KG1 (cell line): ENCODE results near the gene GNAS-AS1.

Experiments
- DNase-seq: peaks from one replicate; lab custom pipeline; 2025; lab: John Stamatoyannopoulos, UW

The GNAS-AS1 gene

DNA sequence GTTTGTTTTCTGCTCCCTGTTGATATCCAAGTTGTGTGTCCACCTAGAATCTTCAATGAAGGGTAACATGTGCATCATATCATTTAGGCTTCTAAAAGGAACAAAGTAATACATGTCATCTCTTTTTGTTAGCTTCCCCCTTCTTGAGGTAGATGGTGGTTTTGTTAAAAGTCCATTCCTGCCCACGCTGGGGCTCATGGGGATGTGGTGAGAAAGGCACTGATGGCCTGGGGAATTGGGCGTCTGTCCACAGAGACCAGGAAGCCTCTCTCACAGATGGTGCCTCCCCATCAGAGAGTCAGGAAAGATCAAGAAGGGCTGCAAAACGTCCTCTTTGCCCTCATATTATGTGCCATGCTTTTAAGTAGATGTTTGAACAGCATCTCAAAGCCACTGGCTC is 34.3 kb upstream of the GNAS-AS1 start:
- DNase-seq, result no peak

DNA sequence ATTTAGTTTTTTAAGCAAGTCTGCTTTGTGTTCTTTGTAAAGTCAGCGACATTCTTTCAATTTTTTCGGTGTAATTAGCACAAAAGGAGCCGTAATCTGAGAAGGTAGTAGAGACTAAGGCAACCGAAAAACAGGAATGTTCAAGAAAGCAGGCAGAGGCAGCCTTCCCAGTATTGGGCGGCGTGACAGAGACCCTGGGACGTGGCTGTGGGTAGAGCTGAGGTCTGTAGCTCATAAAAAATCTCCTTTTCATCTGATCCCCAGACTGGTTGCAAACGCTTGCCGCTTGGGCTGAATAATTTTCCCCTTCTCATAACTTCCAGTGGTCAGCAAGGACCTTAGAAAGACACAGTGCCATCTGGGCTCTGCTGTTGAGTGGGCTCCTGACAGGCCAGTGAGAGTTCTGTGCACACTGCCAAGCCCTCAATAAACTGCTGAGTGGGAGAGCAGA is 32.6 kb upstream of the GNAS-AS1 start:
- DNase-seq, result no peak

DNA sequence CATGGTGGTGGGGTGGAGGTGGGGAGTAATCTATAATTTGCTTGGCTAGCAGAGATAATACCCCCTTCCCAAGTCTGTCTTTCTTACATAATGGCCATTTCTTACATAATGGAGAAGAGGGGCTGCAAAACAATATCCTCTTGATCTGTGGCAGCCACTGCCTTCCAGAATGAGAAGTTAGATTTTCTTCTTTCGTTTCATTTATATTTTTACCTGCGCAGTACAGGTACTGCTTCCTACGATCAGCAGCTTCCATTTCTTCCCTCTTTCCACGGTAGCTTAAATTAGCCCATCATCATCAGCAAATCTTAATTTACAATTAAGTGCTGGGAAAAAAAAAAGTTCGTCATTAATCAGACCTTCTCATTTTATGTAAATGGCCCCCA is 32.0 kb upstream of the GNAS-AS1 start:
- no peak for DNase-seq

DNA sequence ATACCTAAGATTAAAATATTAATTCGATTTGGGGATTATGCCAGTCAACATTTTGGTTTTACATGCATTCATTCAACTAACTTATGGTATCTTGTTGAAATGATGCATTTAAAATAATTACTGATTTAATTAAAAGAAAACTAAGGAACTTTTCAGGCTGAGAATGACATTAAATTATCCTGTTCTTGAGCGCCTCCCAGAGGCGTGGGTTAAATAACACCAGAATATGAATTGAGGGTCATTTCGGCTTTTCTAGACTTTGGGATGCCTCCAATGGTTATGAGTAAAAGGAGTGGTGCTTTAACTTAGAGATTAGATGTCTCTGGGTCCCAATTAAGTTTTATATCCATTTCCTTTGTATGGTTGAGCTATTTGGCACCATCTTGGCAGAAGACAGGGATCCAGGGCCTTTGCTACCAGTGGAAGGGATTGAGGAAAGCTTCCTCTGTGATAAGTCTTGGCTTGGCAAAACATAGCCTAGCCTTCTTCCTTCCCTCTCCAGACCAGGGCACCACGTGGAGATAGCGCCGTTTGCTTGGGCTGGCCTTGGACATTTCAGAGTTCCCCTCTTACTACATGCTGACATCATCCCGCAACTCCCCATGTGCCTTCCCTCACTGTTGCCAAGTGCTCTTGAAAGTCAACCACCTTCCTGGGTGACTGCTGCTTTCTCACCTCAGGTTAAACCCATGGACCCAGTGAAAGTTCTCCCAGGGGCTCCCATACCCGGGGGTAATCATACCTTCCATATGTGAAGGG is 30.5 kb upstream of the GNAS-AS1 start:
- no peak for DNase-seq

DNA sequence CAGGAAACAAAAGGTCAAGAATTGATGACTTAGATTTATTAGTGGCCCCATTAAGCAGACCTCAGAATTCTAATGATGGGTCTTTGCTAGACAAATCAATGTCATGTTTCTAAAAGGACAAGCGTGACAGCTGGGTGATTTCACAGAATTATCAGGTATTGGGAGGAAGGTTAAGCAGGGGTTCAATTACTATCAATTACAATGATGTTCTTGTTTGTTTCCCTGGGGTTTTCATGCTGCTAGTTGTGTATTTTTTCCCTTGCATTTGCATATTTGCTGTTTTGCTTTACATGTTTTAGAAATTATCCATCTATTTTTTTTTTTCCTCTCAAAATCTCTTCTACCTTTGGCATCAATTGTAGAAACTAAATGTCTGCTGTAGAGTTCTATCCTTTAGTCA is 29.7 kb upstream of the GNAS-AS1 start:
- no peak for DNase-seq

DNA sequence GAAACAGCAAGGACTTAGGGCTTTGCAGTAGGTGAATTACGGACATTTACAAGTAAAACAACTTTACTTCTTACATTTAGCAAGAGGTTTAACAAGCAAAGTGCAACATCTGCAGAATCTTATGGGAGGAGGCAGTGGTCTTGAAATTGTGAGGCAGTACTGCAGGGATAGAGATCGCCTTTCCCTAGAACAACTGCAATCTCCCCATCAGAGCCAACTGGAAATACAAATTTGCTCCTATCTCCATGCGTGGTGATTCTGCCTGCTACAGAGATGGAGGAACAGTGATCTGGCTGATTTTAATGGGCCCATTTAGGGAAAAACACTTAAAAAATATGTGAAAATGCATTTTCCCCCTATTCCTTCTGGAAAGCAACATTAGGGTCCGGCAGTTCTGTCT is 27.7 kb upstream of the GNAS-AS1 start:
- DNase-seq, result no peak

DNA sequence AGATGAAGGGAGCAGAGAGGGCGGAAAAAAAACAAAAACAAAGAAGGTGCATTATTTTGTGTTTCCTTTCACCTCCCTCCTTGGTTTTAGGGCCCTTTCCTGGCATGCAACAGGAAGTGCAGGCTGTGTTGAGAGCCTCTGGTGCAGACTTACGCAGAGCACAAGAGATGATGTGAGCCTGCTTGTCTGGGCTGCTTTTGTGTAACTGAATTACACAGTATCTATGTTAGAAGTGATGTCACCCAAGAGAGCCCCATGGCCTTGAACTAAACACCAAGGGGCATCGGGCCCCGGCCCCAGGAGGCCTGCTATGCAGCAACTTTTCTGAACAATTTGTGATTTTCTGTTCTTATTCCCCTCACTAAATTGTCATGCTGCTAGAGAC is 27.3 kb upstream of the GNAS-AS1 start:
- DNase-seq, result no peak

DNA sequence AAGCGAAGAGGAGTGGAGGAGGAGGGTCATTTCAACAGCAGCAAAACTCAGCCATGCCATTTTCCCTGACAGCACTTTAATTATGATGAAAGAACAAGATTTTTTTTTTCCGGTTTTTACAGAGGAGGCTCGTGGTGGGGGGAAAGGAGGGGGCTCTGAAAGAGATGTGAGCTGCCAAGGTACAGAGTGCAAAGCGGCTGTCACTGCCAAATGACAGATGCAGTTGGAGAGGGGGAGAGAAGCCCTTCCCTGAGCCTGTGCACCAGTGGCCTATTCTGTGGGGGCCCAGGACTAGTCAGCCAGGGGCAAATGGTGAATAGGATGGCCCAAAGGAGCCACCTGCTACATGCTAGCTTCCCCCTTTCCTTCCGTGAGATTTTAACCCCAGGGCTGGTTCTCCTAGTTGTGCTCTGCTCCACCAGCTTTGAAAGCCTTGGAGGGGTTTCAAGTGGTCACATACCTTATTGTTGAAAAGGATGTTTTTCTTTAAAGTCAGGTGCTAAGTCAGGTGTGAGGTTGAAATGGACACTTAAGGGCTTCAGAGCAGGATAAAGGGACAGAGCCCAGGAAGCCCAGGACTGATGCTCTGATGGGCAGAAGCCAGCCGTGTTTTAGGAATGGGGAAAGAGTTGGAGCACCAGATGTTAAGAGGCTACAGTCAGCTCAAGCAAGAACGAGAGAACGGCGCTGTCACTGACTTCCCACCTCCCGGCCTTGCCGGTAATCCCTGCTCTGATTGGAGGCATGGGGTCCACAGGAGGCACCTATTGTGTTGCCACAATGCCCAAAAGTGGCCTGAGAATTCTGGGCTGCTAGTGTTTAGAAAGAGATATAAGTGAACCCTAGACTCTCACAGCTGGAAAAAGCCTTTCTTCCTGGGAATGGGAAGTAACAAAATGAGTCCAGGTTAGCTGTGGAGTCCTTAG is 26.6 kb upstream of the GNAS-AS1 start:
- no peak for DNase-seq

DNA sequence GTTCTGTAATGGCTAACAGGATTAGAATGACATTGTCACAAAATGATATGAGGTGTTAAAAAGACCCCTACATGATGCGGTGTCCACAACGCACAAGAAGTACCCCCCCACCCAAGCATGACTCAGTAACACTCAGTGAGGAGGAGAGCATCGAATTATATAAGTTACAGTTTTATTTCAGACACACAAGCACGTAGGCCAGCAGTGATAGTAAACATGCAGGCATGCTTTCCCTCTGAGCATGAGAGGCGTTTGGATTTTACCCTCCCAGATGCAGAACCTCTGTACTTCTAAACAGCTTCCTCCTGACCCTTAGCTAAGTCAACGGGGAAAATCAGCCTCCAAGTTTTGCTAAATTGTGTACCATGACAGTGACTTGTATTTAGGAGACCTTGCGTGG is 25.7 kb upstream of the GNAS-AS1 start:
- no peak for DNase-seq

DNA sequence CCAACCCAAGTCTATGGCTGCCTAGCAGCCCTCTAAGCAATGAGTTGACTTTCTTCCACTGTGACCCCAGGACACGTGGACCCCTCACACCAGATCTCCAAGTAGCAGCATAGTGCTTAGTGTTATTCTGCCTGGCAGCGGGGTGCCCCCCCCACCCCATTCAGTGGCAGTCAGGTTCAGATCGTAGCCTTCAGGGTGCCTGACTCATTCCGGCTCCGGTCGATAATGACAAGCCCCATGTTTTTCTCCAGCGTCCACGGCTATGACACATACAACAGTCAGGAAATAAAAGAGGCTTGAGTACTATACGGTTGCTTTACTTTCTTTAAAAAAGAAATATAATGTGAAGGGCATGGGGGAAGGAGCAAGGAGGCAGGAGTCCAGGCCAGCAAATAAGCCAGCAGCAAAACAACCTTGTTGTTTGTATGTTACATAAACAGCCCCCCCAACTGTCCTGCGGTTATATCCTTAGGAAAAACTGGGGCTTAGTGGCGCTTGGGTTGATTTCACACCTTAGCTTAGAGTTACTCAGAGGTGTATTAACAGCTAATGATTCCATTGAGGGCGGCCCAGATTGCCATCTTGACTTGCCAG is 24.9 kb upstream of the GNAS-AS1 start:
- DNase-seq, result no peak

DNA sequence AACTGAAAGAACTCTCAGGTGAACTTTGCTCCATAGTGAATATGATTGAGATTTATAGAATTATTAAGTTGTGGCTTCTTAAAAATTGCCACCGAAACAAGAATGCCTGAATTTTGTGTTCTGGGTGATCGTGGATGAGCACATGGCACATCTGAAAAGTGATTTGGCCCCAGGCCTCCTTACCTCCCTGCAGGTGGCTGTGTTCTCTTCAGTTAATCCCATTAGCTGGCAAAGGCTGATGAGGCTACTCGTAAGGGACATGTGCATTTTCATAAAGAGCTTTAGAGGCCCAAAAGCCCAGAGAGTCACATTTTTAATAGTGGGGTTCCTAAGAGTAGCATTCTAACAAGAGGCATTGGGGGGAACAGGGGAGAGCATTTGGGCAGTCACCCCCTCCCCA is 24.4 kb upstream of the GNAS-AS1 start:
- no peak for DNase-seq

DNA sequence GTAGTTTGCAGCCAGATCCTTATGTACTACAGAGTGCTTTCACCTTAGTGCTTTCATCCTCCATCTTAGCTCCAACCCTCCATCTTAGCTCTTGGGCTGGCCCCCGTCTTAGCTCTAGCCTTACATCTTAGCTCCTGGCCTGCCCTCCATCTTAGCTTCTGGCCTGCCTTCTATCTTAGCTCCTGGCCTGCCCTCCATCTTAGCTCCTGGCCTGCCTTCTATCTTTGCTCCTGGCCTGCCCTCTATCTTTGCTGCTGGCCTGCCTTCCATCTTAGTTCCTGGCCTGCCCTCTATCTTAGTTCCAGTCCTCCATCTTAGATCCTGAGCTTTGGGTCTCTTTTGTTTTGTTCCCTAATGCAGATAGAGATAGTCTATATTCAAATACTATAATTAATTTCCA is 23.8 kb upstream of the GNAS-AS1 start:
- no peak for DNase-seq

DNA sequence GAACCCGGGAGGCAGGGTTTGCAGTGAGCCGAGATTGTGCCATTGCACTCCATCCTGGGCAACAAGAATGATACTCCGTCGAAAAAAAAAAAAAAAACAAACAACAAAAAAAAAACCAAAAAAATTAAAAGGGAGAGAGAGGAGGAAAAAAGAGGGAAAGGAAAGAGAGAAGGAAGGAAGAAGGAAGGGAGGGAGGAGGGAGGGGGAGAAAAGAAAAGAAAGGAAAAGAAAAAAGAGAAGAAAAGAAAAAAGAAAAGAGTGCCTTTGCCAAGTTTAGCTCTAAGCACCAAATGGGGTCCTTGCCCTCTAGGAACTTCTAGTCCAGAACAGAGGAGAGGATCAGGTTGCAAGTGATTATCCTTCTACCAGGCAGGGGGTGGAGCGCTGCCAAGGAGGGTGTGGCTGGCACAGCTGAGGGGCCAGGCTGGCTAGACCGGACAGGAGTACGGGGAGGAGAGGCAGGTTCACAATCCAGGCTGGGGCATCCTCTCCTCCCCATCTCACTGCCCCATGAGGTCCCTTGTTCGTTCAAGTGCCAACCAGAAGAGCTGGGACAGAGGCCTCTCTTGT is 20.9 kb upstream of the GNAS-AS1 start:
- no peak for DNase-seq

DNA sequence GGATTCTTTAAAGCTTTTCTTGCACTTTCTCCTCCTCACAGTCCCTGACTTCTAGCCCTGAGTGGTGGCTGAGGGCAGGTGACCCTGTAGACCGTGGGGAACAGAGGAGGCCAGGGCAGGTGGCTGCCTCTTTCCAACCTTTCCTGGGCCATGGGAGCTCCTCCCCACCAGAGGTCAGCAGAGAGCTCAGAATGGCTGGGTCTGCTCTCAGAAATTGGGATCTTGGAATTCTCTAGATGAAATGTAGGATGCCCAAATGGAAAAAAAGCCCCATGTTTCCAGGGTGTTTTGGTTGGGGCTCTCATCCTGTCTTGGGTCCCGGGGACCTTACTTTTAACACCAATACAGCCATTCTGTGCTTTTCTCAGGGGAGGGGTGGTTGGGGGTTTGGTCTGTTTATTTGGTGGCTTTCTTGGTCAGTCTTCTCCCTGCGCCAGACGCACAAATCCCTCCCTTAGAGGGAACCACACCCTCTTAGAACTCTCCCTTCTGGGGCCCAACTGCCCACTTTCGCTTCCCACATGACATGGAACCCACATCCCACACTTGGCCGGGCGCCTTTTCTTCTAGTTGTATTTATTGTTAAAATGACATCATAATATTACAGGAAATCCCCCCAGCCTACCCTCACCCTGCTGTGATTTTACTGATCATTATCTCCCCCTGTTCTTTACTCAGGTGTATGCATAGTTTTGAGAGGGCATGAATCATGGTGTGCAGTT is 19.8 kb upstream of the GNAS-AS1 start:
- no peak for DNase-seq

DNA sequence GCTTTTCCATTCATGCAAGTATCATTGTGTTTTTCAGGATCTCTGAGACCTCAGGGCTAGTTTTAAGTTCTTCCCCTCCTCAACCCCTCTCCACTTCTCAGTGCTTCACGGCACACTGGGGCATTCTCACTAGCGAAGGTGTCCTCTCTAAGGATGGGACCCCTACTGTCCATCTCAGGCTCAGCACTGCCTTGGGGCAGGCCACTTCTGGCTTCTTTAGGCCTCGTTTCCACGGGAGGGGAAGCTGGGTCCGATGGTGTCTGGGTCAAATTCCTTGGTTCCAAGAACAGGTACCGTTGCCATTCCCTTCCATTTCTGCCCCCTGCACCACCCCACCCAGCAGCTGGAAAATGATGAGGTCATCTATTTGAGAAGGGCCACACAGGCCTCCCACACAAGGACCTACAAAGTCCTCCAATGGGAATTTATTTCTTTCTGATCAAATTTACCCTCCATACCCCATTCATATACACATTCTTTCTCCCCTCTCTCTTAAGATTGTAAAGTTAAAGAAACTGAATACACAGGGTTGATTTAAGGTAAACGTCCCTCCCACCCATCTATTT is 19.0 kb upstream of the GNAS-AS1 start:
- no peak for DNase-seq

DNA sequence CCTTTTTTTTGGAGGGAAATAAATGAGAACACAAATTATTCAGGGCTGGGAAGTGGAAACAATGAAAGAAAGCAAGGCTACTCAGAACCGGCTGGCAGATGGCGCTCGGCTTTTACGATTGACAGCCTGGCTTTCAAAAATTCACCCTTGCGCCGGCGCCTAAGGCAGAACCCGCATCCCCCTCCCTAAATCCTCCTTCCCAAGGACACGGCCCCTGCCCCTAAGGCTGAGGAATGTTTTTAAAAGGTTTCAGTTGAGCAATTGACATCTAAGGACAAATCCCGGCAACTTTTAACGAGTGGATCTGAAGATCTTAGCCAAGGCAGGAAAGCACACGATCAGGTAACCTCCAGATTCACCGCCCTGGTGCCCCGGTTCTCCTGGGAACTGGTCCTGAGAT is 18.1 kb upstream of the GNAS-AS1 start:
- DNase-seq, result no peak

DNA sequence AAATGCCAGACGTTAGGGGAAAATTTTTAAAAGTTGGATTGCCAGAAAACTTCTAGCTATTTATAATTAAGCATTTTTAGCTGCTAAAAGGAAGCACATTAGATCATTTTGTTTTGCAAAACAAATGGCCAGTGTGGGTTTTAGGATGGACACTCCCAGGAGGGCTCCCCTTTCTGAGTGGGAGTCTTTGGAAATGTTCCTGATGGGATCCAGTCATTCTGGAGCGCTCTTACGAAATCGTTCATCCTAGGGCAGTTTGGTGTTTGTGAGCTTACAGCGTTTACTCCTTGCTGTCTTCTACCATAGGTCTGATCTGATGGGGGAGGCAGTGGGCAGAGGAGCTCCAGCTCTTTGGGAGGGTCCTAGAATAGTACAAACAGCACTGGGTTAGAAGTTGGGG is 16.5 kb upstream of the GNAS-AS1 start:
- DNase-seq, result no peak

DNA sequence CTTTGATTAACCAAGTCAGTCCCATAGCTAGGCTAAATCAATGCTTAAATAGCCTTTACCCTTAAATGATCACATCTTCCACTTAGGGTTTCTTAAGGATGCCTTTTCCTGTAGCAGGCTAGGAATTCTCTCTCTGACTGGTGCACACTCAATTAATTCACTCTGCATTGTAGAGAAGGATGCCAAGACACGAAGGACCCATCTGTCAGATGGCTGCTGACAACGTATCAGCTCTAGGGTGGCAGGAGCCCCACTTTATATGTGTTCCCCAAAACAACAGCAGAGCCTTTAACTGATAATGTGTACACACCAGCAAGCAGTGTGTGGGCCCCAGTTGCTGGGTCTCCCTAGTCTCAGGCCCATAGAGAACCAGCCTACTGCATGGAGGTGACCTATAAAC is 15.1 kb upstream of the GNAS-AS1 start:
- DNase-seq, result no peak

DNA sequence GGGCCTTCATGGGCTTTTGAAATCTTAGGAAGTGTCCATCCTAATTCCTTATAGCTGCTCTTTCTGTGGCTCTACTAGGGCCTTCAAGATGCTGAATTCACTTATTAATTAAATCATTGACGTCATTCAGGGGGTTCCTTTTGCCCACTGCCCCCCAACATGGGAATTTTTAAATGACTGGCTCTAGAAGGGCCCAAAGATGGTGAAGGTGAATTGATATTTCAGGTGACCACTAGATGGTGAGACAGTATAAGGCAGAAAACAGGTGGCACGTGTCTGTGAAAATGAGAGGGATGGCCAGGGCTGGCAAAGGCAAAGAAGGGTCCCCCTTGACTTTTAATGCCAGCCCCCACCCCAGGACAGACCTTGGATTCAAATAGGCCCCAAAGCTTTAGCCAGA is 13.6 kb upstream of the GNAS-AS1 start:
- DNase-seq, result no peak

DNA sequence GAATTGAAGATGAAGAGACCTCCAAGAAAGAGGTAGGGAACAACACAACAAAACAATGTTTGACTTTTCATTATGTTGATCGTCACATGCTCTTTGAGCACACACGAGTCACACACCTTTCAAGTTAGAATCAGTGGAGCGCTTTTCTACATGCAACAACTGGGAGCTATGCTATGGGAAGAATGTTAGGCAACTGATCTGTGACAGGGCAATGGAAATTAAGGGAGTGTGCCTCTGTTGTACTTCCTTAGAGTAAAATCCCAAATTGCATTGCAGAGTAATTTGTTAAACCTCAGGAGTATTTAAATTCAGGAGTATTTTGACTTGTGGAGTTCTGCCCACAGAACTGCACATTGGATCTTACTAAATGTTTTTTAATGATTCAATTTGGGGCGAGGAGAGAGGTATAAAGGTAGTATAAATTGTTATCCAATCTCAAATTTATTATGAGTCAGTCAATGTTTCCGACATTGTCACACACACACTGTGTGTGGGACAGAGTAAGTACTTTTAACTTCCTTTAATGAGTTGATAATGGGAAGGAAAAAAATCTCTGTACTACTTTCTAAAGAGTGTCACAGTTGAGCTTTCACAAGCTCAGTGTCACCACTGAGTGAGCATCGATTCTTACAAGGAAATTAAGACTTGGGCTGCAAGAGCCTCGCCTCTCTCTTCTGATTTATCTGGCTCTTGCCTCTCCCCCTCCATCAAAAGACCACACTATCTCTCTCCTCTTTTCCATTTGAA is 12.5 kb upstream of the GNAS-AS1 start:
- no peak for DNase-seq
